K562 (cell line): Measurements from ENCODE around the gene NOX5.

ENCODE experiments used
- CTCF ChIP-seq, 3 experiments: IDR thresholded peaks in 2 of 3; conservative IDR thresholded peaks in 1 of 3; 2 replicates each; pipeline ENCODE4 v1.5.1; 2011 to 2012; ENCODE audit warnings: low read length in 3 of 3, mild to moderate bottlenecking in 3 of 3, control low read depth in 2 of 3, improper control_type of control experiment in 1 of 3, inconsistent platforms in 1 of 3, low read depth in 1 of 3, mixed read lengths in 1 of 3, moderate library complexity in 1 of 3; ENCODE audit not compliant: insufficient read depth in 2 of 3
- YY1 ChIP-seq, 3 experiments: IDR thresholded peaks; 2 replicates each; pipeline ENCODE4 v1.6.1; 2011; ENCODE audit warnings: low read length in 2 of 3, mild to moderate bottlenecking in 2 of 3, moderate library complexity in 2 of 3, borderline replicate concordance in 1 of 3, control low read depth in 1 of 3, low read depth in 1 of 3; ENCODE audit not compliant: insufficient read depth in 3 of 3, insufficient replicate concordance in 2 of 3, control insufficient read depth in 1 of 3, insufficient read length in 1 of 3; ENCODE audit errors: extremely low read depth in 1 of 3
- ZBED1 ChIP-seq: IDR thresholded peaks from 2 replicates; pipeline ENCODE4 v1.6.1; 2014

GRCh38 chr15:68987120-68987519, 27.4 kb upstream of the NOX5 start:
- TF ChIP-seq YY1 (IDR thresholded peaks at IDR 0.05; ENCODE audit: borderline replicate concordance in 1 of 3, control insufficient read depth in 1 of 3, extremely low read depth in 1 of 3, insufficient read depth in 3 of 3, insufficient read length in 1 of 3, insufficient replicate concordance in 2 of 3, low read depth in 1 of 3, low read length in 2 of 3) = no peak
- TF ChIP-seq CTCF (IDR thresholded peaks at IDR 0.05 in 2 of 3, conservative IDR thresholded peaks at IDR 0.05 in 1 of 3; ENCODE audit: insufficient read depth in 2 of 3, low read depth in 1 of 3, low read length in 3 of 3) = no peak
- no peak for TF ChIP-seq ZBED1
